Naive thymus-derived CD8-positive, alpha-beta T cell (primary cell): ENCODE data around the gene COL5A2. TPM values are rescaled to one million over a fixed set of nuclear protein-coding genes. Genes with fewer than 3 reads are reported as not detected.

Source experiments
- ATAC-seq, 2 donors: fragments of 150-1000 bp; cut with Tn5 transposase in 1 of 2; sonication (Bioruptor Pico), chemical (Tn5 transposase) in 1 of 2; 1 replicate in 1 of 2; 2 replicates in 1 of 2; pipeline ENCODE4 v1.10.0; 2021; ENCODE audit warnings: mild to moderate bottlenecking in 2 of 2, moderate library complexity in 2 of 2
- POLR2A ChIA-PET: fragments of 350-600 bp; sonication (Branson Sonifier 250); formaldehyde crosslinking; loops from one replicate; lab custom pipeline; 2021; ENCODE audit warnings: antibody characterized with exemption; lab: Charles Lee
- DNase-seq, 10 donors: peaks; one replicate each; pipeline versions ENCODE4 v3.0.0 to v3.0.0-alpha.2; 2020 to 2022
- H3K27ac Mint-ChIP-seq, 10 donors: one replicate each; pipeline ENCODE4 v1.8.0; 2020 to 2022; ENCODE audit warnings: mild to moderate bottlenecking in 10 of 10, mixed read lengths in 10 of 10, moderate library complexity in 4 of 10, inconsistent platforms in 1 of 10
- H3K27me3 Mint-ChIP-seq, 5 donors: one replicate each; pipeline ENCODE4 v1.8.0; 2021 to 2022; ENCODE audit warnings: mixed read lengths in 5 of 5
- H3K36me3 Mint-ChIP-seq, 3 donors: one replicate each; pipeline ENCODE4 v1.8.0; 2020 to 2022; ENCODE audit warnings: mixed read lengths in 3 of 3, mild to moderate bottlenecking in 2 of 3, inconsistent platforms in 1 of 3
- H3K4me1 Mint-ChIP-seq, 4 donors: one replicate each; pipeline ENCODE4 v1.8.0; 2021 to 2022; ENCODE audit warnings: mixed read lengths in 4 of 4
- H3K4me3 Mint-ChIP-seq, 10 donors: one replicate each; pipeline ENCODE4 v1.8.0; 2020 to 2022; ENCODE audit warnings: mild to moderate bottlenecking in 10 of 10, mixed read lengths in 10 of 10, moderate library complexity in 6 of 10, inconsistent platforms in 1 of 10
- H3K9me3 Mint-ChIP-seq, 9 donors: one replicate each; pipeline ENCODE4 v1.8.0; 2020 to 2022; ENCODE audit warnings: mixed read lengths in 9 of 9, mild to moderate bottlenecking in 3 of 9, inconsistent platforms in 1 of 9, moderate library complexity in 1 of 9
- polyA plus RNA-seq, 3 donors: library from polyadenylated mRNA; unstranded; fragments of 300-500 nt; fragmentation: Illumina TruSeq; gene quantifications; one replicate each; pipeline ENCODE4 v1.2.3, GENCODE V29; 2021
- total RNA-seq, 8 experiments: library from RNA in 2 of 8; stranded (reverse) in 2 of 8; gene quantifications; one replicate each; pipeline ENCODE4 v1.2.3 and lab custom pipeline; 2021 to 2026

COL5A2 gene
- total and polyA plus RNA-seq, 5 experiments from 2014 or later = 0.10 to 2.1 (median 0.98) TPM; not detected in 1

DNA sequence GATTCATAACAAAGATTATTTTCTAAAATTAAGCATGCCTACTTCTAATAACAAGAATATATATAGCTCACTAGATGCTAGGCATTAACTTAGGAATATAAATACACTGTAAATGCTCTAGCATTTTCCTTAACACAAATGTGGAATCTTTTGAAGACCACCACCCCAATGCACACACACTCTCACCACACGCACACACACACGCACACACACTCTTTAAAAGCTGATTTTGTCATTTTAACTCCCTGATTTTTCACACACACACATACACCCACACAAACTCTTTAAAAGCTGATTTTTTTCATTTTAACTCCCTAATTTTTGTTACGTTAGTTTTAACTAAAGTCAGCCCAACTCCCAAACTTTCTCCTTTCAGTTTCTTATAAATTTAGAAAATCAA lies 3.0 kb downstream of the COL5A2 start:
- no peaks in the 10 kb centered on the region for H3K9me3 Mint-ChIP-seq
- peaks cover 9 to 30% (median 14%) of the 10 kb centered on the region in 5 donors for H3K27me3 Mint-ChIP-seq
- peaks cover 8 to 18% (median 12%) of the 10 kb centered on the region in 4 donors for H3K4me1 Mint-ChIP-seq
- no peak overlapping the region for H3K4me3 Mint-ChIP-seq
- no peak overlapping the region for H3K27ac Mint-ChIP-seq
- DNase-seq (no peak), ATAC-seq (no peak)
- POLR2A ChIA-PET = no interaction called here
- peaks cover 0 to 5% (median 0%) of the 10 kb centered on the region in 3 donors for H3K36me3 Mint-ChIP-seq

DNA sequence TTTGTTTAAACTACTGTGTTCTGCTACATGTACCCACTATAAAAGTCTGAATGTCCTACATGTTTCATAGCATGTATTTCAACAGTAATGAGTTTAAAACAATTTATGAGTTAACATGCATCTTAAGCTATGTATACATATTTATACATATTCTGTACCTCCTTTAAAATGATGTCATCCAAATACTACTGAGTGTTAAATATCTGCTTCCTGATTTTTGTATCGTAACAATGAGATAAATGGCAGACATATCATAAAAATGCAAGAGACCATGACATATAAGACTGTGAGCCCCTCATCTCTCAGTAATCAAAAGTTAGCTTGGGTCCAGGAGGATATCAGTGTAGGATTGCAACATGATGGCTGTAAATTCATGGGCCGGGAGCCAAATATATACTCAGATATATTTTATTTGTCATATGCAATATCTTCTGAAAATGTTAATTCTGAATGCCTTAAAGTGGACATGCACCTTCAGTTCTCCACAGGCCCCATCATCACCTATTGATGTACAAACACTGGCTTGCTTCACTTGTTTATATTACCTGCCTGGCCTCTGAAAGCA lies 3.6 kb downstream of the COL5A2 start:
- ATAC-seq (no peak), DNase-seq (no peak)
- H3K4me1 Mint-ChIP-seq = peaks cover 8 to 18% (median 12%) of the 10 kb centered on the region in 4 donors
- POLR2A ChIA-PET = no interaction called here
- H3K4me3 Mint-ChIP-seq = no peak overlapping the region
- no peak overlapping the region for H3K27ac Mint-ChIP-seq
- H3K9me3 Mint-ChIP-seq = no peaks in the 10 kb centered on the region
- H3K27me3 Mint-ChIP-seq = peaks cover 9 to 30% (median 14%) of the 10 kb centered on the region in 5 donors
- peaks cover 0 to 5% (median 0%) of the 10 kb centered on the region in 3 donors for H3K36me3 Mint-ChIP-seq

DNA sequence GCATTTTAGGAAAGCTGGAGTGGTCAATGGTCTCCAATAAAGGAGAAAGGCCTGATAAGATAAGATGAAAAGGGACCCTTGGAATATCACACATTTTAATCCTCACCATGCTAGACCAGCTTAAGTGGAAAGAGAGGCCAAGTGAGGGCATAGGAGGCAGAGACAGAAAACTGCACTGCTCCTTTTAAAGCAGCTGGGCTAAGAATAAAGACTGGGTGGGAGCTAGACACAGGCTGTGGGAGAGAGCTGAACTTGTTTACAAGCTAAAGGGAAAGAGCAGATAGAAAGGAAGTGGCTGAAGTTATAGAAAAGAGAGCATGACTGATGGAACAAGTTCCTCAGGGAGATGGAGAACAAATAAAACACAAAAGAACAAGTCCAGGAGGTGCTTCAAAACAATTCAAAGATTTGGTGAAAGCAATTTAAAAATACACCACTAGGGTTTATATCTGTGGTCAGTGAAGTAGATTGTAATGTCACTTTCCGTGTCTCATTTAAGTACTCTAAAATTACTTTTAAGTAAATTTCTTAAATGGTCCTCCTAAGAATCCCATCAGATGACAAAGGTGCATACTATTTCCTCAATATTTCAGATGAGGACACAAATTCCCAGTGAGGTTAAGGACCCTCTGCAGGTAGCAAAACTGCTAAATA lies 7.5 kb downstream of the COL5A2 start:
- no peak overlapping the region for H3K4me3 Mint-ChIP-seq
- no peaks in the 10 kb centered on the region for H3K4me1 Mint-ChIP-seq
- no peak for DNase-seq
- H3K9me3 Mint-ChIP-seq = no peaks in the 10 kb centered on the region
- no peak for ATAC-seq
- H3K27ac Mint-ChIP-seq = no peak overlapping the region
- peaks cover 0 to 5% (median 0%) of the 10 kb centered on the region in 3 donors for H3K36me3 Mint-ChIP-seq
- POLR2A ChIA-PET = interaction anchor here (0.6 kb wide), 1 partner anchor 60 kb away, joined by 3 read pairs; no protein-coding TSS in a partner anchor
- peaks cover 0 to 11% (median 4%) of the 10 kb centered on the region in 5 donors for H3K27me3 Mint-ChIP-seq

DNA sequence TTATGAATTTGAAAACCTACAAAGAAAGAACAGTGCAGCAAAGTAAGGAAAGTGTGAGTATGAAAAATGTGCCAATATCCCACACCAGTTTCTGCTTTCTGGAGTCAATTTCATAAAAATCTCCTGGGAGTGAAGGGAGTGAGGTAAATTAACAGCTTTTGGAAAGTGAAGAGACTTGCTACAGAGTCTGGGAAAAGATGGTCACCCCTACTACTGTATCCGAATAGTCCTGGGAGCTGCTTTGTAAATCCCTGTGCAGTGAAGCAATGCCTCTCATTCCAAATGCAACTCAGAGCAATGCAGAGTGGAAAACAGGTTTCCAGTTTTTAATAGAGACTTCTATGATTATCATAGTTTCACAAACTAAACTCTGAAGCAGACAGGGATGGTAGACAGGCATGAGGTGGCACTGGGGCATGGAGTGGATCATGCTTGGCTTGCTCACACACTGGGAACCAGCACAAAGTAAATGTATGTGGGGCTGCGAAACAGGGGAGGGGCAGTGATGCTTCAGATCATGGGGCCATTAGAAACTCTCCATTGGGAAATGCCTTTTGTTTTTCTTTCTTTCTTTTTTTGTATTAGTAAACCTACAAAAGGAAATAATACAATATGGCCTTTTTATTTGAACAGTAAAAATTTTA lies 10.6 kb downstream of the COL5A2 start:
- no peaks in the 10 kb centered on the region for H3K4me1 Mint-ChIP-seq
- ATAC-seq = no peak
- no peaks in the 10 kb centered on the region for H3K36me3 Mint-ChIP-seq
- H3K27ac Mint-ChIP-seq = no peak overlapping the region
- H3K27me3 Mint-ChIP-seq = peaks cover 0 to 1% (median 0%) of the 10 kb centered on the region in 5 donors
- no peak overlapping the region for H3K4me3 Mint-ChIP-seq
- H3K9me3 Mint-ChIP-seq = no peaks in the 10 kb centered on the region
- DNase-seq = no peak
- POLR2A ChIA-PET = interaction anchor here (0.7 kb wide), 1 partner anchor 36 kb away, joined by 3 read pairs; no protein-coding TSS in a partner anchor

DNA sequence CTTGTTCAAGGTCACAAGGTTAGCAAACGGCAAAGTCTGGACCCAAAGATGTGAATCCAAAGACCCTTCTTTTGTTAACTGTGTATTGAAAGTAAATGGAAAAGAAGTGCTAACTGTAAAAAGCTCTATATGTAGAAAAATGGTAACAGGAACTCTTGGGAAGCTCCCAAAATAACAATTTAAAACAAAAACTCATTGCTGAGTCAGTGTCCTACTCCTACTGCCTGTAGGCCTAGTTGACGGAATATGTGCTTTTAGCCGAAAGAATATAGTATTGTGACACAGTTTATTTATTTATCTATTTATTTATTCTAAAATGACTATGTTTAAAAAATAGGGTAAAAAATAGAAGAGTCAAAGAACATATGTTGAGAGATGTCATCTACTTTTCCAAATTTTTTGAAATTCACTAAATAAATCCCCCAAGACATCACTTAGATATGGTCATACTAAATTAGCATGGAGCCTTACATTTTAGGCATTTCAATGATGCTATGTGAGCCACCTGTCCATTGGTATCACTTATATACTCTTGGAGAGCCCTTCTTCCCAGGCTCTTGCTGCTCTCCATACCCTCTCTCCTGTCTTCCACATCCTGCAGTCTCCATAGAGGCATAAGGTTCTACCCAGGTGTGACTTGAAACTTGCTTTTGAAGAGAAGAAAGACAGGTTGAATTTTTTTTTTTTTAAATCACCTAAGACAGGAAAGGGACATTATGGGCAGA lies 13.7 kb downstream of the COL5A2 start:
- Mint-ChIP-seq H3K36me3 (peaks cover 0 to 2% (median 0%) of the 10 kb centered on the region in 3 donors), H3K27me3 (peaks cover 0 to 1% (median 0%) of the 10 kb centered on the region in 5 donors), H3K27ac (no peak overlapping the region), H3K9me3 (no peaks in the 10 kb centered on the region), H3K4me3 (no peak overlapping the region), H3K4me1 (no peaks in the 10 kb centered on the region)
- ATAC-seq = no peak
- no peak for DNase-seq
- POLR2A ChIA-PET = no interaction called here

DNA sequence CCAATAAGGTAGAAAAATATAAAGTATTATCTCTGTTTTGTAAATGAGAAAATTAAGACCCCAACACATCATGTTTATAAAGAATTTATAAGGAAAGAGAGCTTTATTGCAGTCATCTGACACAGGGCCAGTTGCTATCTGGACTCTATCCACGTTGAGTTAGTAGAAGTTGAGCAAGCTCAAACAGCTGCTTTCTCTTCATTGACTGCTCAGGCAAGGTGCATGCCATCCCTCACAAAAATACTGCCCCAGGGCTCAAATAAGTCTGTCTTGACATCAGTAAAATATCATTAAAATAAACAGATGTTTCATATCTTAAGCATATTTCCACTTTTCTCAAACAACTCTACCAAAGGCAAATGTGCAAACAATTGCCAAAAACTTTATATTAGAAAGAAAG lies 14.8 kb downstream of the COL5A2 start:
- no peaks in the 10 kb centered on the region for H3K4me1 Mint-ChIP-seq
- H3K27me3 Mint-ChIP-seq = peaks cover 0 to 1% (median 0%) of the 10 kb centered on the region in 5 donors
- H3K27ac Mint-ChIP-seq = no peak overlapping the region
- H3K9me3 Mint-ChIP-seq = no peaks in the 10 kb centered on the region
- H3K36me3 Mint-ChIP-seq = peaks cover 0 to 2% (median 0%) of the 10 kb centered on the region in 3 donors
- no peak overlapping the region for H3K4me3 Mint-ChIP-seq
- DNase-seq (no peak), ATAC-seq (no peak)
- POLR2A ChIA-PET = no interaction called here

DNA sequence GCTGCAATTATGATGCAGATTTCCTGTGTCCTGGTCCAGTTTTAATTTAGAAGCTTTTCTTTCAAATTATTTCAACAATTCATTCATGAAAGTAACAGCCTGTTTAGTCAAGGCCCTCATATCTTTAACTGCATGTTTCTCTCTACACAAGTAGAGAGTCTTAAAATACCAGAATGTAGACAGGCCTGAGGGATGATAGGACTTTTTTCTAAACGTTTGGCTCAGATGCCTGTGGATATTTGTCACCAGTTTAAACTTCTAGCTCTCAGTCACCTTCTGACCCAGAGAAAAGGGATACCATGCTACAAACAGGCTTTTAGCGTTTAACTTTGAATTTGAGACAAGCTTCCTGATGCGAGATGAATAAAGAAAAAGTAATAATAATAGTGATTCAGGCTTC lies 15.7 kb downstream of the COL5A2 start:
- ATAC-seq = no peak
- no peaks in the 10 kb centered on the region for H3K9me3 Mint-ChIP-seq
- POLR2A ChIA-PET = no interaction called here
- no peak for DNase-seq
- H3K4me3 Mint-ChIP-seq = no peak overlapping the region
- H3K36me3 Mint-ChIP-seq = peaks cover 0 to 3% (median 0%) of the 10 kb centered on the region in 3 donors
- no peaks in the 10 kb centered on the region for H3K4me1 Mint-ChIP-seq
- no peak overlapping the region for H3K27ac Mint-ChIP-seq
- peaks cover 0 to 1% (median 0%) of the 10 kb centered on the region in 5 donors for H3K27me3 Mint-ChIP-seq

DNA sequence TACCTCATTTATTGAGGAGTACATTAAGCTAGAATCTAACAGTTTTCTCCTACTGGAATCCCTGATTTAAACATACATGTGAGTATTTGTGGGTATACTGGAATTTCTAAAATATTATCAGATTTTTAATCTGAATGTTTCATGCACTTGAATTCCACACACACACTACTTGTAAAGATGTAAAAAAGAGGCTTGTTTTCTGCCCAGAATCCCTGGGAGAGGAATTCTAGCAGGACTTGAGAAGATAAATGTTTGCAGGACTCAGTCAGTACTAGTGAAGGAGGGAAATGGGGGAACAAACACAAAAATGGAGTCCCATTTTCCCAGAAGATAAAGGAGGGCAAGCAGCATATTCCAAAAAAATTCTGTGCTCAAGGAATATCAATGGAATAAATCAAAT lies 17.0 kb downstream of the COL5A2 start:
- Mint-ChIP-seq H3K27me3 (peaks cover 0 to 1% (median 0%) of the 10 kb centered on the region in 5 donors), H3K27ac (no peak overlapping the region), H3K4me1 (no peaks in the 10 kb centered on the region), H3K4me3 (no peak overlapping the region), H3K36me3 (peaks cover 0 to 3% (median 0%) of the 10 kb centered on the region in 3 donors), H3K9me3 (no peaks in the 10 kb centered on the region)
- ATAC-seq = no peak
- no peak for DNase-seq
- POLR2A ChIA-PET = no interaction called here

DNA sequence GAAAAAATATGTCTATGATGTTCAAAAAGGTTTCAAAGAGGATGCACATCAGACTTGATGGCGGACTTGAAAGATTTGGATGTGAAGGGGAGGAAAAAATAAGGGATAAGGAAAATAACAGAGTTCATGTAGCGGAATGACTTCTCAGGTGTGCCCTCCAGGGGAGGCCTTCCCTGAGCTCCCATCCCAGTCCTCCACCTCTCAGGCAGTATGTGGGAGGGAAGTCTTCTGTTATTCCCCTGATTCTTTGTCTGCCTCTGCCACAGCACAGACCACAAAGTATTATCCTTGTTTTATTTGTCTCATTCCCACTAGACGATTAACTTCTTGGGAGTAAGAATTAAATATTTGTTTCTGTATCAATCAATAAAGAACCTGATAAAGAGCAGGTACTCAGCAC lies 17.7 kb downstream of the COL5A2 start:
- H3K27me3 Mint-ChIP-seq = no peaks in the 10 kb centered on the region
- ATAC-seq (no peak), DNase-seq (no peak)
- no peaks in the 10 kb centered on the region for H3K9me3 Mint-ChIP-seq
- POLR2A ChIA-PET = no interaction called here
- H3K4me3 Mint-ChIP-seq = no peak overlapping the region
- H3K4me1 Mint-ChIP-seq = no peaks in the 10 kb centered on the region
- no peak overlapping the region for H3K27ac Mint-ChIP-seq
- H3K36me3 Mint-ChIP-seq = peaks cover 0 to 3% (median 0%) of the 10 kb centered on the region in 3 donors

DNA sequence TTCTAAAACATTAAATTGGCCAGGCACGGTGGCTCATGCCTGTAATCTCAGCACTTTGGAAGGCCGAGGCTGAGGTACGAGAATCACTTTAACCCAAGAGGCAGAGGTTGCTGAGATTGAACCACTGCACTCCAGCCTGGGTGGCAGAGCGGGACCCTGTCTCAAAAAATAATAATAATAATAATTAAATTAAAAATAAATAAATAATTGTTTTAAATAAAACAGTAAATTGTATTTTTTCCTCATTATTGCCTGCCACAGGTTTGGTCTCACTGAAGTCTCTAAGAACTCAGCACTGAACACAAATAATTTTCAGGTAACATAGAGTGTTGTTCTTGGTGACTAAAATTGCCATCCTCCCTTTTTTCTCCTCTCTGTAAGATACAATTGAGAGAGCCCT lies 19.8 kb downstream of the COL5A2 start:
- H3K4me3 Mint-ChIP-seq = no peak overlapping the region
- ATAC-seq = no peak
- no peaks in the 10 kb centered on the region for H3K27me3 Mint-ChIP-seq
- peak overlapping the region in 1 of 10 donors; percentile 10 for H3K27ac Mint-ChIP-seq
- H3K36me3 Mint-ChIP-seq = peaks cover 0 to 3% (median 0%) of the 10 kb centered on the region in 3 donors
- POLR2A ChIA-PET = no interaction called here
- H3K9me3 Mint-ChIP-seq = no peaks in the 10 kb centered on the region
- no peaks in the 10 kb centered on the region for H3K4me1 Mint-ChIP-seq
- no peak for DNase-seq

DNA sequence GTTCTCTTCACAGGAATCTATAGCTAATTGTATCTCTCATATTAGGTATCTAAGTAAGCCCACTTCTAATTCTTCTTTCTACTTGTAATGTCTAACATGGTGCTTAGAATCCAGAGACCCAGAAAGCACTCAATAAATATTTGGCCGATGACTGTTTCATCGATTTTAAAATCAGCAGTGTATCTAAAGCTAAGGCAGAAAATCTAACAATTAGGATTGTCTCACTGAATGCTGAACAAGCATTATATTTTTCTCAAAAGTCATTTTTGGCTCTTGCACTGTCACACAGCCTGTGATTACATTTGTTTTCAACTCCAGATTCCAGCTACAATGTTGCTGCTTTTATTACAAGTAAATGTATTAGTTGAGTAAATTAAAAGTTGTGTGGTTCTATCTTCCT lies 20.3 kb downstream of the COL5A2 start:
- no peak overlapping the region for H3K27ac Mint-ChIP-seq

DNA sequence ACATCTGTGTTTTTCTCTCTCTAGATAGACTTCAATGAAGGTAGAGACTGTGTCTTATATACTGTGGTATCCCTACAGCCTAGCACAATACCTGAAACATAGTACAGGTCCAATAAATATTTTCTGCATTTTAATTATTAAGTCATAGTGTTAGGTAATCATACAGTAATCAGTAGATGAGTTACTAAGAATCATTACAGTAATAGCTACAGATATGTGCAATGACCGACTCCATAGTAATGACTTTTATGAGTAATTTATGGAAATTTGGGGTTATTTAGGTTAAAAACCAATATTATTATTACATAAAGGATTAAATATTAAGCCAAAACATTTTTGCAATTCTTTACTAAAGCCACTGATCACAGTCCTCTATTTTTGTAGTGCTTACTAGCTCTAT lies 21.6 kb downstream of the COL5A2 start:
- DNase-seq = no peak
- Mint-ChIP-seq H3K36me3 (peaks cover 0 to 3% (median 0%) of the 10 kb centered on the region in 3 donors), H3K27ac (no peak overlapping the region), H3K4me3 (no peak overlapping the region), H3K27me3 (no peaks in the 10 kb centered on the region), H3K9me3 (no peaks in the 10 kb centered on the region), H3K4me1 (no peaks in the 10 kb centered on the region)
- POLR2A ChIA-PET = no interaction called here
- ATAC-seq = no peak

More for the DNA sequence above, 20.3 kb downstream of the COL5A2 start:
- Mint-ChIP-seq H3K4me1 (no peaks in the 10 kb centered on the region), H3K4me3 (no peak overlapping the region), H3K36me3 (peaks cover 0 to 3% (median 0%) of the 10 kb centered on the region in 3 donors), H3K27me3 (no peaks in the 10 kb centered on the region), H3K9me3 (no peaks in the 10 kb centered on the region)
- POLR2A ChIA-PET = no interaction called here
- DNase-seq = no peak
- no peak for ATAC-seq
